CD14-positive monocyte (primary cell): ENCODE data around the gene SLC37A1. TPM values are rescaled to one million over a fixed set of nuclear protein-coding genes. Genes with fewer than 3 reads are reported as not detected.

Source experiments
- DNase-seq, 3 donors: peaks; one replicate each; pipeline ENCODE4 v3.0.0-alpha.2; 2011 to 2022
- H2AFZ ChIP-seq: 2 replicates; pipeline ENCODE4 v1.6.0; 2012; ENCODE audit warnings: mild to moderate bottlenecking, low read depth, low read length, inconsistent platforms; ENCODE audit not compliant: insufficient read depth, poor library complexity, severe bottlenecking
- H3K27ac ChIP-seq, 2 donors: 1 replicate in 1 of 2; 2 replicates in 1 of 2; pipeline ENCODE4 v1.5.1; 2012 to 2013; ENCODE audit warnings: low read length in 2 of 2, control low read depth in 1 of 2, inconsistent platforms in 1 of 2, low read depth in 1 of 2, mild to moderate bottlenecking in 1 of 2
- H3K27me3 ChIP-seq, 2 donors: one replicate each; pipeline versions ENCODE4 v1.6.0 to v1.6.1; 2011 to 2013; ENCODE audit warnings: low read length in 2 of 2; ENCODE audit not compliant: control insufficient read depth in 2 of 2, insufficient read depth in 2 of 2
- H3K36me3 ChIP-seq, 2 donors: replicated peaks in 1 of 2; 1 replicate in 1 of 2; 2 replicates in 1 of 2; pipeline versions ENCODE4 v1.5.1 to v1.6.1; 2012 to 2013; ENCODE audit warnings: low read length in 2 of 2, control low read depth in 1 of 2, inconsistent platforms in 1 of 2, mild to moderate bottlenecking in 1 of 2; ENCODE audit not compliant: insufficient read depth in 2 of 2, control insufficient read depth in 1 of 2
- H3K4me1 ChIP-seq, 2 donors: 1 replicate in 1 of 2; 2 replicates in 1 of 2; pipeline versions ENCODE4 v1.5.1 to v1.6.1; 2012 to 2013; ENCODE audit warnings: low read length in 2 of 2, control low read depth in 1 of 2, inconsistent platforms in 1 of 2, mild to moderate bottlenecking in 1 of 2, moderate library complexity in 1 of 2; ENCODE audit not compliant: insufficient read depth in 2 of 2, control insufficient read depth in 1 of 2
- H3K4me2 ChIP-seq: replicated peaks from 2 replicates; pipeline ENCODE3; 2012; ENCODE audit warnings: low read length, moderate library complexity, mild to moderate bottlenecking; ENCODE audit not compliant: poor library complexity, severe bottlenecking; ENCODE audit errors: extremely low read depth
- H3K4me3 ChIP-seq, 3 experiments: fragments of 200-600 bp in 1 of 3; sonication (generic) in 1 of 3; replicated peaks in 1 of 3; 1 replicate in 2 of 3; 2 replicates in 1 of 3; pipeline ENCODE4 v1.5.1; 2011 to 2013; ENCODE audit warnings: low read length in 3 of 3, mild to moderate bottlenecking in 3 of 3, control low read depth in 2 of 3, low read depth in 2 of 3, inconsistent platforms in 1 of 3, moderate library complexity in 1 of 3
- H3K79me2 ChIP-seq: 2 replicates; pipeline ENCODE4 v1.6.0; 2012; ENCODE audit warnings: mild to moderate bottlenecking, control low read depth, inconsistent platforms, low read length, moderate library complexity; ENCODE audit not compliant: insufficient read depth
- H3K9ac ChIP-seq: 2 replicates; pipeline ENCODE4 v1.6.0; 2017; ENCODE audit warnings: low read length, mild to moderate bottlenecking; ENCODE audit not compliant: insufficient read depth, poor library complexity, severe bottlenecking
- H3K9me3 ChIP-seq, 2 donors: replicated peaks in 1 of 2; 1 replicate in 1 of 2; 2 replicates in 1 of 2; pipeline versions ENCODE4 v1.5.1 to v1.6.1; 2012 to 2013; ENCODE audit warnings: low read length in 2 of 2, control low read depth in 1 of 2; ENCODE audit not compliant: control insufficient read depth in 1 of 2, insufficient read depth in 1 of 2
- H4K20me1 ChIP-seq: 2 replicates; pipeline ENCODE4 v1.6.0; 2012; ENCODE audit warnings: mild to moderate bottlenecking, low read length, control low read depth, moderate library complexity; ENCODE audit not compliant: insufficient read depth
- H3K27ac Mint-ChIP-seq, 7 donors: one replicate each; pipeline ENCODE4 v1.8.0; 2020; ENCODE audit warnings: mild to moderate bottlenecking in 7 of 7, mixed read lengths in 7 of 7, moderate library complexity in 6 of 7, inconsistent platforms in 2 of 7
- H3K27me3 Mint-ChIP-seq, 3 donors: one replicate each; pipeline ENCODE4 v1.8.0; 2021 to 2022; ENCODE audit warnings: low read depth in 3 of 3, mild to moderate bottlenecking in 3 of 3, mixed read lengths in 3 of 3, moderate library complexity in 3 of 3, inconsistent platforms in 1 of 3
- H3K36me3 Mint-ChIP-seq, 2 donors: one replicate each; pipeline ENCODE4 v1.8.0; 2020; ENCODE audit warnings: mixed read lengths in 2 of 2, inconsistent platforms in 1 of 2, mild to moderate bottlenecking in 1 of 2
- H3K4me1 Mint-ChIP-seq: one replicate; pipeline ENCODE4 v1.8.0; 2020; ENCODE audit warnings: mild to moderate bottlenecking, mixed read lengths
- H3K4me3 Mint-ChIP-seq, 2 donors: one replicate each; pipeline ENCODE4 v1.8.0; 2020; ENCODE audit warnings: mild to moderate bottlenecking in 2 of 2, mixed read lengths in 2 of 2, moderate library complexity in 1 of 2
- H3K9me3 Mint-ChIP-seq, 7 donors: one replicate each; pipeline ENCODE4 v1.8.0; 2020 to 2022; ENCODE audit warnings: mixed read lengths in 7 of 7, mild to moderate bottlenecking in 6 of 7, moderate library complexity in 6 of 7, inconsistent platforms in 2 of 7
- WGBS: methylation state at CpG from one replicate; pipeline ENCODE4 v1.1.5; 2013; ENCODE audit warnings: missing lambda C conversion rate; ENCODE audit not compliant: insufficient coverage; 5-methylcytosine and 5-hydroxymethylcytosine counted together
- intact Hi-C, 2 donors: fragments of 100-400 bp; cut with micrococcal nuclease; formaldehyde crosslinking; loops; one replicate each; pipeline versions ENCODE4 v1.15.0 to v1.15.1; 2023
- polyA plus RNA-seq, 3 donors: library from polyadenylated mRNA; depleted of rRNA in 1 of 3; unstranded in 2 of 3; stranded (reverse) in 1 of 3; fragments of 300-500 nt in 2 of 3; fragments of >200 nt in 1 of 3; fragmentation: Illumina TruSeq in 2 of 3; gene quantifications; 1 replicate in 2 of 3; 2 replicates in 1 of 3; pipeline ENCODE4 v1.2.3, GENCODE V29; 2012 to 2021
- TF ChIP-seq, protein P1 (sequence below): fragments of 200-600 bp; IDR thresholded peaks from one replicate; pipeline ENCODE4 v1.8.0; 2022; ENCODE audit warnings: antibody characterized with exemption, mild to moderate bottlenecking

SLC37A1 gene
- polyA plus RNA-seq, 3 donors = 2.7 to 12.4 (median 4.3) TPM

DNA sequence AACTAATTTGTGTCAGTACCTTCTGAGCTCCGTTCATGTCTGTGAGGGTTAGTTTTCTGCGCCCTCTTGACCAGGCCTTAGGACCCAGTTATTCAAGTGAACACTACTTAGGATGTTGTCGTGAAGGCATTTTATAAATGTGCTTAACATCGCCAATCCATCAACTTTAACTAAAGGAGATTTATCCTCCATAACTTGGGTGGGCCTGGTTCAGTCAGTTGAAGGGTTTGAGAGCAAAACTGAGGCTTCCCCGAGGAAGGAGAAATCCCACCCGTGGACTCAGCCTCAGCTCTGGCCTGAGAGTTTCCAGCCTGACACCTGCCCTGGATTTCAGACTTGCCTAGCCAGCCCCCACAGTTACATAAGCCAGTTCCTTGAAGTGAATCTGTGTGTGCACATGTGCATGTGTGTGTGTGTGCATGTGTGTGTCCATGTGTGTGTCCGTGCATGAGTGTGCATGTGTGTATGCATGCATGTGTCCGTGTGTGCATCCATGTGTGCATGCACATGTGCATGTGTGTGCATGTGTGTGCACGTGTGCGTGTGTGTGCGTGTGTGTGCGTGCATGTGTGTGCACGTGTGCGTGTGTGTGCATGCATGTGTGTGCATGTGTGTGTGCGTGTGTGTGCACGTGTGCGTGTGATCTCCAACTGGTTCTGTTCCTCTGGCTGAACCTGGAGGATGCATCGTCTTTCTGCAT is 77.7 kb downstream of the SLC37A1 start:
- H3K27ac Mint-ChIP-seq = peak overlapping the region in 3 of 7 donors; percentile 37 to 58 (median 38)
- no peaks in the 10 kb centered on the region for H3K79me2 ChIP-seq
- H2AFZ ChIP-seq = peak overlapping the region; percentile 44
- intact Hi-C loops = no loop called here
- no peaks in the 10 kb centered on the region for H3K27me3 ChIP-seq
- DNase-seq = no peak
- H3K9ac ChIP-seq = no peak overlapping the region
- H3K4me2 ChIP-seq = no peak overlapping the region
- TF ChIP-seq, protein P1, sequence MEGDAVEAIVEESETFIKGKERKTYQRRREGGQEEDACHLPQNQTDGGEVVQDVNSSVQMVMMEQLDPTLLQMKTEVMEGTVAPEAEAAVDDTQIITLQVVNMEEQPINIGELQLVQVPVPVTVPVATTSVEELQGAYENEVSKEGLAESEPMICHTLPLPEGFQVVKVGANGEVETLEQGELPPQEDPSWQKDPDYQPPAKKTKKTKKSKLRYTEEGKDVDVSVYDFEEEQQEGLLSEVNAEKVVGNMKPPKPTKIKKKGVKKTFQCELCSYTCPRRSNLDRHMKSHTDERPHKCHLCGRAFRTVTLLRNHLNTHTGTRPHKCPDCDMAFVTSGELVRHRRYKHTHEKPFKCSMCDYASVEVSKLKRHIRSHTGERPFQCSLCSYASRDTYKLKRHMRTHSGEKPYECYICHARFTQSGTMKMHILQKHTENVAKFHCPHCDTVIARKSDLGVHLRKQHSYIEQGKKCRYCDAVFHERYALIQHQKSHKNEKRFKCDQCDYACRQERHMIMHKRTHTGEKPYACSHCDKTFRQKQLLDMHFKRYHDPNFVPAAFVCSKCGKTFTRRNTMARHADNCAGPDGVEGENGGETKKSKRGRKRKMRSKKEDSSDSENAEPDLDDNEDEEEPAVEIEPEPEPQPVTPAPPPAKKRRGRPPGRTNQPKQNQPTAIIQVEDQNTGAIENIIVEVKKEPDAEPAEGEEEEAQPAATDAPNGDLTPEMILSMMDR = no peak
- H3K36me3 ChIP-seq = no peaks in the 10 kb centered on the region
- H4K20me1 ChIP-seq = no peaks in the 10 kb centered on the region
- peaks cover 0 to 6% of the 10 kb centered on the region in 2 donors for H3K4me1 ChIP-seq
- H3K4me3 ChIP-seq = no peak overlapping the region
- H3K9me3 Mint-ChIP-seq = peaks cover 0 to 2% (median 0%) of the 10 kb centered on the region in 7 donors
- no peaks in the 10 kb centered on the region for H3K9me3 ChIP-seq
- H3K27me3 Mint-ChIP-seq = peaks cover 0 to 7% (median 2%) of the 10 kb centered on the region in 3 donors
- no peaks in the 10 kb centered on the region for H3K36me3 Mint-ChIP-seq
- no peak overlapping the region for H3K4me3 Mint-ChIP-seq
- peaks cover 11% of the 10 kb centered on the region for H3K4me1 Mint-ChIP-seq
- H3K27ac ChIP-seq = no peak overlapping the region
- WGBS = 36% methylated on average over 3 of the region's 18 CpGs

DNA sequence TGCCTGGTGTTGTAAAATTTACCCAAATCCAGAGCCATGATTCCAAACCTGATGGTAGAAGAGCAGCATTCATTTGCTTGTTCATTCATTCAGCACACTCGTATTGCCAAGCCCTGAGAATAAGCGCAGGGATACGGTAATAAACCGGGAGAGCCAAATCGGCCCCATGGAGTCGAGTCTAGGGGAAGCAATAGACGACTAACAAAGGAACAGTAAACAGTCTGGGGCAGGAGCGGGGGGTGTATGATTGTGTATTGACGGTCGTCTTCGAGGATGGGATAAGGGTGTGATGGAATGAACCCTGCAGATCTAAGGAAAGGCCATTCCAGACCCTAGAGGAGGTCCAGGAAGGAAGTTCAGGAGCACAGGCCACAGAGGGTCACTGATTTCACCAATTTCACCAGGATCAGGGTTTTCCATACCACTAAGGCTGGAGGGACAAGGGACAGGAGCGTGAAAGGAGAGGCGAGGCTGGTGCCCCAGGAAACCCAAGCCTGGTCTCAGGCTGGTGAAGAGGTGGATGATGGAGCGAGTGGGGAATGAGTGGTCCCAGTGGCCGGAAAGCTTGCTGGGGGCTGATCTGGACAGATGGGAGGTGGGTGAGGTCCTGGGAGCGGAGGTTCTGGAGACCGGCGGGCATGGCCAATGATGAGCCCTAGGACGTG is 78.6 kb downstream of the SLC37A1 start:
- Mint-ChIP-seq H3K9me3 (peaks cover 0 to 3% (median 1%) of the 10 kb centered on the region in 7 donors), H3K27me3 (peaks cover 0 to 8% (median 2%) of the 10 kb centered on the region in 3 donors), H3K36me3 (no peaks in the 10 kb centered on the region), H3K27ac (no peak overlapping the region), H3K4me3 (peak overlapping the region; percentile 30 to 31), H3K4me1 (peaks cover 11% of the 10 kb centered on the region)
- Histone ChIP-seq H4K20me1 (no peaks in the 10 kb centered on the region), H3K9me3 (no peaks in the 10 kb centered on the region), H3K4me2 (no peak overlapping the region), H3K4me3 (no peak overlapping the region), H3K36me3 (no peaks in the 10 kb centered on the region), H3K79me2 (no peaks in the 10 kb centered on the region), H2AFZ (no peak overlapping the region), H3K27ac (no peak overlapping the region), H3K27me3 (no peaks in the 10 kb centered on the region), H3K9ac (no peak overlapping the region), H3K4me1 (peaks cover 0 to 6% of the 10 kb centered on the region in 2 donors)
- TF ChIP-seq, protein P1 = no peak
- no peak for DNase-seq
- intact Hi-C loops = loop anchor here in 1 of 2 donors (2.0 kb wide), 1 partner anchor 227 kb away; no protein-coding TSS in a partner anchor
- WGBS = 94% methylated on average over 14 of the region's 19 CpGs
